ENCODE measurements around the gene PIGU. TPM values are rescaled to one million over a fixed set of nuclear protein-coding genes. Genes with fewer than 3 reads are reported as not detected.

Gene PIGU
- polyA plus RNA-seq, 4 donors: 34.4 to 45.3 (median 42.0) TPM

DNA sequence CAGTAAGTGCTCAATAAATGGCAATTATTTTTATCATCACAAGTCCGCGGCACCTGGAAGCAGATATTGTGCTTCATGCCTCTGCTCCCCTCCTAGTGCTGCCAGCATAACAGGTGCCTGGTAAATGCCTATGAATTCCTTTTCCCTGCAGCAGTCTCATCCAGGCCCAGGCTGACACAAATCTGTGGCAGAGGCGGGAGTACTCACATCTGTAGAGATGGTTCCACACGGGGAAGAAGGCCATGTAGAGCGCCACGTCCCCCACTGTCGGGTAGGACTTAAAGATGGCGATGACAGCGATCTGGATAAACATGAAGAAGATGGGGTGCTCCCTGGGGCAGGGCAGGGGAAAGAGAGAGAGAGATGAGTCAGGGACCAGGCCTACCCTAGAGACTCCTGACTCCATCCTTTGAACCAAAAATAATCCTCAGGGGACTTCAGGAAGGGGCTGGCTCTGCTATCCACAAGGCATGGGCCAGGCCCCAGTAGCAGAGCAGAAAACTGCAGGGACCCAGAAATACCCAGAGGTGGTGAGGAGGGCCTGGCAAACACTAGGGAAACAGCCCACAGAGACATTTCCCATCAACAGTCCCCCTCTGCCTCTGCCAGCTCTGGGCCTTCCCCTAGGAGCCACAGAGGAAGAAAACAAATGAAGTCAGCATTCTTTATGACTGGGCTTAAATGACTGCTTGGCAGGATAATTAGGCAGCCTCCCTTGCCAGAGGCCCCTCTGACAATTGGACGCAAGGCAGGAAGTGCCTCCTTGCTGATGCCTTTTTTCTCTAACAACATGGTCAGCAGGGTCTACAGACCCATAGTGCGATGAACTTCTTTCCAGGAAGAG is 95.3 kb downstream of the PIGU start:
- DNase-seq (ENCODE audit: low read depth in 4 of 4, low spot score in 3 of 4): no peak

DNA sequence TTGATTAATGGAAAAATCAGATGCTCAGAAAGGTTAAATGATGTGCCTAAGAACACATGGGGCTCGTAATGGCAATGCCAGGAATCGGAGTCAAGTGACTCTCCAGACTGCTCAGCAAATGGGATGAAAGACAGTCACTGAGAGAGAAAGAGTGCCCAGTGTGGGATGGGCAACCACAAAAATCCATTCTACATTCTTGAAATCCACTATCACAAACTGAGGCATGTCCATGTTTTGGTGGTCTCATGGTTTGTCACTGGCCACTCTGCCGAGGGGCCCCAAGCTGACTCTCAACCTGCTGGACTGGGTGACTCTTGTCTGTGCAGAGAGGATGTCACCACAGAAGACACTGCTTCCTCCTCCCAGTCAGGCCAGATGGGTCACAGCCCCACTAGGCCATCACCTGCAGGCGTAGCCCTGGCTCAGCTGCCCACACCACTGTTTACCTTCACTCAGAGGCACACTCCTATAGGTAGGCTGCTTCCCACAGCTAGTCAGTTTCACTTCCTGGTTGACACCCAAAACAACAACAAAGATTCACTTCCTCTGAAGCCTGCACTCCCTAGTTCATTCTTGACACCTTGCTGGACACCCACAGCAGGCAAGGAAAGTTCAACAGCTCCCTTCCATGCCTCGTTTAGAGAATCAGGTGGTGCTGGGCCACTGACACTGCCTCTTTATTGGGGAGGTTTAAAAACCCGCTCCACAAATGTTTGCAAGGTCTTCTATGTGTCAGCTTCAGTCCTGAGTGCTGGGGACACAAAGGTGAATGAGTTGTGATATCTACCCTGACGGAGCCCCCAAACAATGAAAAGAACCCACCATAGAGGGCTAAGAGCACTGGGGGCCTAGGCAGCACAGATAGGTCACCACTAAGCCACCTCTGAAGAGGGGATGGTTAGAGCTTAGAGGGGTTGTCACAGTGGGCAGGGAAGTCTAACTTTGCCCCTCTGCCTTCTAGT is 96.6 kb downstream of the PIGU start:
- no peak for DNase-seq (ENCODE audit: low read depth in 4 of 4, low spot score in 3 of 4)

DNA sequence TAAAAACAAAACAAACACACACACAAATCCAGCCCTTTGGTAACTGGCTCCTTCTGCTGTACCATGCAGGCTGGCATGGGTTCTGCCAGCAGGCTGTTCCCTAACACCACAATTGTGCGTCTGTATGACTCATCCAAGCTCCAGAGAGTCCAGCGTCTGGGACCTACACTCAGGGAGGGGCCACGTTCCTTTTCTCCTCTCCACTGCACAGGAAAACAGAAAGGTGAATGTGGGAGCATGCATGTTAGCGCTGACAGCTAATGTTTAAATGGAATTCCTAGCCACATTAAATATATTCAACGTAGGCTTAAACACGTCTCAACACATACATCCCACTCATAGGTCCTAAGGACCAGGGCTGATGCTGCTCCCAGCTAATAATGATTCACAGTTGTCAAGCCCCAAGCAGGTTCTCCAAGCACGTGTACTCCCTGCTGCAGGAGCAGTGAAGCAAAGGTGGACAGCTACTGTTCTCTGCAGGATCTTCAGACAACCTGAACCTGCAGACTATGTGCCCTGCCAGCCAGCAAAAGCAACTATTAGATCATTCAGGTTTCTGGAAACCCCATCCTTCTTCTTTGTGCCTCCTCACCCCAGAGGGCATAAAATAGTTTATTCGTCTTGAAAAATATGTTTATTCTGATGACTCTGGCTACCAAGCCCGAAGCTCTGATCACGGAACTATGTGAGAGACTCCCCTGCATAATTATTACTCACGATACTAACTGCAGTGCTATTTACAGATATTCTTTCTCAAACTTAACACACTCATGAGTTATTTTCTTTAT is 97.5 kb downstream of the PIGU start:
- peak in 1 of 4 donors; percentile 24 for DNase-seq (ENCODE audit: low read depth in 4 of 4, low spot score in 3 of 4)

DNA sequence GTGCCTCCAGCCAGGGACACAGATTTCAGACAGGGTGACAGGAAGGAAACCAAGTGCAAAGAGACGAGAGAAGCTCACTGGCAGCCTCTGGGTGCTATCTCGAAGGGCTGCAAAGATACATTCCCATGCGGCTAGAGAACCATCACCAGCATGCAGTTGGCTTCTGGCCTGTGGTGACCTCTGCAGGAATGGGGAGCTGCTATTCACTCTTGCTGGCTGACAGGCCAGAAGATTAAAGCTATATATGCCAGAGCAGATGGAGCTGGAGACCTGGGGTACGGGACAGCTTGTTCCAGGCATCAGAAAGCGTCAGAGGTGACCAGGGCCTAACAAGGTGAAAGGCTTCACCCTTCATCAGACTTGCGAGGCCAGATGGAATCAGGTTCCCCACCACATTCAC is 98.4 kb downstream of the PIGU start:
- DNase-seq (ENCODE audit: low read depth in 4 of 4, low spot score in 3 of 4): no peak

DNA sequence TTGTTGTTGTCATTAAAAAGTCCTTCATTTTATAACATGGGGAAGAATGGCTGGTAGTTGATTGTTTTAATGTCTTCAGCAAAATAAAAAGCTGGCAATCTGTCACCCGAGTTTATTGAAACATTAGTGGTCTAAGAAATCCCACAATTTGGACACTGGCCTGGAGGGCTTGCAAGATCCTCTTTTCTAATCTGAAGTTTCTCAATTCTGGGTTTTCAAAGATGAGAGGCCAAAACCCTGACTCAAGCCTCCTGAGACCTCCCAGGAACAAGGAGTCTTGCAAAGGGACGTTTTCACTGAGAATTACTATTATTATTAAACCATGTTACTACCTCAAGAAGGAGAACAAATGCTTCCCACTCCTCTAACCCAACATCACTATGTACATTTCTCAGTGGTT is 98.9 kb downstream of the PIGU start:
- DNase-seq (ENCODE audit: low read depth in 4 of 4, low spot score in 3 of 4): no peak

DNA sequence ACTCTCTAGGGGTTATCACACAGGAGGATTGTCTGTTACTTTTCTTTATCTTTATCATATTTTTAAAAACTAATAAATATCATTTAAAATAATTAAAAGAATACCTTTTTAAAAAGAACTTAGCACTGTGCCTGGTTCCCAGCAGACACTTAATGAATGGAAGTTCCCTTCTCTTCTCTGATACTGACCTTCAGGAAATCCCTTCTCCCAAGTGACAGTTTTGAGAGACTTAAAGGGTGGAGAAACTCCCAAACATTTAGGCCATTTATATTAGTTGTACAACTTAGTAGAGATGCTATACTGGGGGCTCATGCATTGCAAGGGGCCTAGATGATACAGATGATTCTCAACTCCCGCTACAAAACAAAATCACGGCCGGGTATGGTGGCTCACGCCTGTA is 99.8 kb downstream of the PIGU start:
- no peak for DNase-seq (ENCODE audit: low read depth in 4 of 4, low spot score in 3 of 4)

DNA sequence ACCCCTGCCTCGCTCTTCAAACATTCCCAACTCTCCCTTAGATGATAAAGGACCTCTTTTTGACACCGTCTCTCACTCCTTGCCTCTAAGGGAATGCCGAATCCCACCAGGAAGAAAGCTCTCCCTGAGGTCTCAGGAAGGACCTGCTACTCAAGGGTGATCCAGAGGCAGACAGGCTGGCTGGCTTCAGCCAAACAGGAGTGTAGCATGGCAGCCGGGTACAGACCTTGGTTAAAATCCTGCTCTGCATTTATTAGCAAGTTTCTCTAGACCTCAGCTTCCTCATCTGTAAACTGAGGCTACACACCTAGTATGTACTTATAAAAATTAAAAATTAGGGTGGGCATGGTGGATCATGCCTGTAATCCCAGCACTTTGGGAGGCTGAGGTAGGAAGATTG is 101.1 kb downstream of the PIGU start:
- DNase-seq (ENCODE audit: low read depth in 4 of 4, low spot score in 3 of 4): no peak

DNA sequence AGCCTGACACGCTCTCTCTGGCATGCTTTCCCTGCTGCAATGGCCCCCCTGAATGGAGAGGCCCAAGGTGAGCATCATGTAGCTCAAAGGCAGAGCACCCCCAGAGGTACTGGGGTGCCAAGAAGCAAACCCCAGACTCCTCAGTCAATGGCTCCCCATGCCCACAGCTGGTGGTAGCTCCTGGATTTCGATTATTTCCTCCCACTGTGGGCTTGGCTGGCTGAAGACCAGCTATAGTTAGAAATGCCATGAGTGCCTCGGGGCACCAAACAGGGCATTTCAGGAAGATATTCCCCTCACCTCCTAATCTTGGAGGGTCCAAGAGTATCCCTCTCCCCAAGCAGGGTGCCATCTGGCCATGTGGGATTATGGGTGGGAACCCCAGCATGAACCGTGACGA is 101.6 kb downstream of the PIGU start:
- DNase-seq (ENCODE audit: low read depth in 4 of 4, low spot score in 3 of 4): no peak

DNA sequence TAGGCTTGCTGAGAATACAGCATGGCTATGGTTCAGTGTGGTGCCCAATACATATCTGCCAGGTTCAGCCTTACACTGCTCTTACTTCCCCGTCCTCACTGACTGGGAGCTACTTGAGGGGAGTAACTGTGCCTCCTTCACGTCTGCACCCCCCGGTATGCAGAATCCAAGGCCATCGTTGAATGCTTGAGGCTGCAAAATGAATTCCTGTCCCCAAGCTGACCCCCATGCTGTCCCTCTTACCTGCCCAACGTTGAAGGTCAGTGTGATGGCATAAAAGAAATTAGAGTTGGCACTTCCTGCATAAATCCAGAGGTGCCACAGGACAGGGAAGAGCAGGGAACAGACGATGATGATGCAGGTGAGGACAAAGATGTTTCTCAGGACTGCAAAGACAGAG is 102.0 kb downstream of the PIGU start:
- no peak for DNase-seq (ENCODE audit: low read depth in 4 of 4, low spot score in 3 of 4)

DNA sequence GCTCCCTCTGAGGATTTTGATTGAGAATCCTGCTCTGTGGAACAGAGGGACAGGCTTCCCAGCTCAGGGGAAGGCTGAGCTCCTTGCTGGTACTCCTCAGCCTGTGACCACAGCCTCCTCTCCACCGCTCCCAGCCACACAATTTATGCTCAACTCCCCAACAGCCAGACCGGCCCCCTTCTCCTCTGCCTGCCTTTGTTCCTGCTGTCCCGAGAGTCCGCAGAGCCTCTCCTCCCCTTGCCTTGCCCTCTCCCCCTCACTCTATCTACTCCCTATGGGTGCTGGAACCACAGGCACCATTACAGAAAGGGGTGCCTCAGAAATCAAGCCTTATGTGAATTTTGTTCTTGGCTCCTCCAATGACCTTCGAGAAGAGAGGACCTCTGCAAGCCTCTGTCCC is 102.5 kb downstream of the PIGU start:
- DNase-seq (ENCODE audit: low read depth in 4 of 4, low spot score in 3 of 4): no peak

DNA sequence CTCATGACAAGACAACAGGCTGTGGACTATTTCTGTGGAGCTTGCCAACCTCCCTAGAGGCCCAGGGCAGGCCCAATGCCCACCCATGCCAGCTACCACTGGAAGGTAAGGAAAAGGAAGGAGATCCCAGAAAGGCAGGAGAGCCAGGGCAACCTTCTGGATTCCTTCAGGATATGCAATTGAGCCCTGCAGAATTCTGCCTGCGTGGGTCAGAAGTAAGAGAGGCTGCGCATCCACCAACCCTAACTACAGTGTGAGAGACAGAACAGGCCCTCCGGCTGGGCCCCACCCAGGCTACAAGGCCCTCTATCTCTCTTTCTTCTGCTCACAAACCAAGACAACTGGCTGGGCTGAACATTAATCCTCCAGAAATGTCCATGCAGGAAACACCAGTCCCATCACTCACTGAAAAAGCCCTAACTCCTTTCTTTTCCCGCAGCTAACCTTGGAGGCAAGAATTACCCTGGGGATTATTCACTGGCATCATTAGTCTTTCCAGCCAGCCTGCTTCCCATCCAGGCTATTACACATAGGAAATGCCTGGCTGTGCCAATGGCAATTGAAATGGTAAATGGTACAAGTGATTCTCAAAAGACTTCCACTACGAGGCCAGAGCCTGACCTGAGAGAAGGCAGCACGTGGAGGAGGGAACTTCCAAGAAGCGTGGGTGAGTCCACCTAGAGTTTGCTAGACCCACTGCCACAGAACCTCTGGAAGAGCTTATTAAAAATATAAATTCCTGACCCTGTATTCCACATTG is 103.2 kb downstream of the PIGU start:
- DNase-seq (ENCODE audit: low read depth in 4 of 4, low spot score in 3 of 4): no peak

DNA sequence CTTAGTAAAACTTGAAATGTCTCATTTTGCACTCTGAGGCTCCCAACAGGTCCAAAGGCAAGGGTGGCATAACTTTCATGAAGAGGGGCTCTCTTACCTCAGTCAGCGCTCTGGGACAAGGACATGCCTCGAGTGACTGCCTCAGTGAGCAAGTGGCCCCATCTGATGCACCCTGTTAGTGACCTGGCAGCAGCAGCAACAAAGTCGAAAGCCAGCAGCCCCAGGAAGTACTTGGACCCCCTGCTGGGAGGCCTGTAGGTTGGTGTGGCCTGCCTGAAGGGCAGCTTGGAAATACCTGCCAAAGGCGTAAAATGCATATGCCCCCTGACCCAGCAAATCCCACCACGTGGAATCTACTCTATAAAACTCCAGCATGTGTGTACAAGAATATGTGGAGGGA is 105.1 kb downstream of the PIGU start:
- DNase-seq (ENCODE audit: low read depth in 4 of 4, low spot score in 3 of 4): no peak

DNA sequence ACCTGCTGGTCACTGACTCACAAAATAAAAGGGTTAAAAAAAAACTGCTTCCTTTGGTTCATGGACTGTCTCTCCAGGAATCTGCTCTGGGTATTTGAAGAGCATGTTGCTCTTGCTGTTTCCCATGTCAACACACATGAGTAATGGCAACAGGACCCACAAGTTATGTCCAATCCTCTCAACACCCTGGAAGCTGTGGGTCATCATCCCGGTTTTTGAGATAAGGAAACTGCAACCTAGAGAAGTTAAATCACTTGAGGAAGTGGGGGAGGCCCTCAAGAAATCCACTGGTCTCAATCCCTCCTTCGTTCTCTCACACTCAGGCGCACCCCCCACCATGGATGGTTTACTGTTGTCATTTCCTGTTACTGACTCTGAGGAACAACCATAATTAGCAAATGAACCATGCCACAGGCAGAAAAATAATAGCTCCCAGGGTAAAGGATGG is 106.0 kb downstream of the PIGU start:
- DNase-seq (ENCODE audit: low read depth in 4 of 4, low spot score in 3 of 4): no peak

DNA sequence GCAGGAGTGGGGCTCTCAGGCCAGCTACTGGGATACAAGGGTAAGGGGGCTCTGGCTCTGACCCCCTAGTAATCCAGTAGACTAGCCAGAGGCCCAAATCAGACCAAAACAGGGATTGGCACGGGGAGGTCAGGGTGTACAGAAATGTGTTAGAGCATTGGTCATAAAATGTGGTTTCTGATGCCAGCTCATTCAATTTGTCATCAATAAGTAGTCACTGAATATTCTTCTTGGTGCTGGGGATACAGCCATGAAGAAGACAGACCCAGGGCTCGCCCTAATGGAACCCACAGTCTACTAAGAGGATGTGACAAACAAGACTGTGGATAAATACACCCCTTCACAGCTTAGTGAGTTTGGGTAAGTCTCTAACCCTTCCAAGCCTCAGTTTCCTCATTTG is 107.3 kb downstream of the PIGU start:
- no peak for DNase-seq (ENCODE audit: low read depth in 4 of 4, low spot score in 3 of 4)

DNA sequence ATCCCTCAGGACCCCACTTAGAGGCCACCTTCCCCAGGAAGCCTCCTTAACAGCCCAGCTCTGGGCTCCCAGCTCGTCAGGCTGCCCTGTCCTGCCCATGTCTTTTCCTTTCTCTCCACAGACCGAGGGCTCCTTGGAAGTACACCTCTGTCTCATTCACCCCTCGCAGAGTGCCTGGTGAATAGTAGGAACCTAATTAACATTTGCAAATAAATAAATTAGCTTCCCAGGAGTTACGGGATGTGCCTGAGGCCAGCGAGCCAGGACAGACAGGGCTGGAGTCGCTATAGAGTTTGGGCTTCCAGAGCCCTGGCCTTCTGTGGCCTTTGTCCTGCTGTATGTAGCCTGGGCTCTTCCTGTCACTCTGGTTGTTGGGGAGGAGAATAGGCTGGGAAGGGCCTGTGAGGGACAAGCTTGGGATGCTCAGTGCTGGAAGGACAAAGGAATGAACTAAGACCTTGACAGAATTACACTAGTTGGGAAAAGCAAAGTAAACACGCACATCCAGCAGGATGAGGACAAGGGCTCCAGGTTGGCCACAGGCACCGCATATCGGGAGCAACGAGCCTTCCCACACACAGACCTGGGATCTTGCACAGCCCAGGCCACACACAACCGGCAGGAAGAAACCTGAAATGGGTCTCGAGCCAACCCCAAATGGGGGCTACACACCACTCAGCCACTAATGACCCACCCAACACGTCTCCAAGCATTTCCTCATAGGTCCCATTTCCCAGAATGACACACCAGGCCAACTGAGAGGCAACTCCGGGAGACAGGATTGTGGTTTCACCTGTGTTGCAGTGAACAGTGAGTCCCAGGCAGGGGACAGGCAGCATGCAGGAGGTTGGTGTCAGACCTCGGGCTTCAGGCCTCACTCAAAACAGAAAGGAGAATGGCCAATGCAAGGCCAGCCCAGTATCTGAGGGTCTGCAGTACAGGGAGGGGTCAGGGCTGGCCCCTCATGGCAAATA is 108.7 kb downstream of the PIGU start:
- no peak for DNase-seq (ENCODE audit: low read depth in 4 of 4, low spot score in 3 of 4)

DNA sequence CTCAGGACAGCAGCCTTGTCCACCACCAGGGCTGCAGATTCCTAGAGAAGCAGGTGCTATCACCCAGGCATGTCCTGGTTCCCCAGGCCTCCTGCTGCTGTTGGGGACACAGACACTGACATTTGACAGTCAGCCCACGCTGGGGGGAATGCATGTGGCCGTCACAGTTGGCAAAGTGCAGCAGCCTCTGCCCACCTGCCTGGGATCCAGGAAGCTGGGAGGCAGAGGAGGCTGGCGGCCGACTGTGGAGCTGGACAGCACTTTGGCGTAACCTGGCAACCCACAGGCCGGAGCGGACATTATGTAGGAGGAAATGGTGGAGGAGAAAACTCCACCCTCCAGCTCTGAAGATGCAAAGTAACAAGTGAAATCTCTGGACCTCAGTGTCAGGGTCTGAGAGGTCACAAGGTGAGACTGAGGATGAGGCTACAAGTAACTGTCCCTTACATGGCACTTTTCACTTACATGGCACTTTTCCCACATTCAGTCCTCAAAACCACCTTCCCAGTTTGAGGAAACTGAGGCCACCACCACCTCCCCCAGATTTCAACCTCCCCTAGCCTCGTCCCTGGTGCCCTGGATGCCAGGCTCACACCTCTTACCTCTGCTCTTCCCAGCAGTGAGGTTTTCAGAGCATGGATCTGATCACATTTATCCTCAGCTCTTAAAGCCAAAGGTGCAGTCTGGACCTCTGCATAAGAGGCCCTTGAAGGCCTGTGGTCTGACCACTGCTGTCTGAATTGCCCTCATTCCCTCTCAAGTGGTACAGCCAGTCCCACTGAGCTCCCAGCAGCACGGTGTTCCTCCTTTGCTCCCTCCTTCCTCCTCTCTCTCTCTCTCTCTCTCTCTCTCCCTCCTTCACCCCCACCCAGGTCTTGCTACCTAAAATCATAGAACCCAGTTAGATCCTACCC is 109.7 kb downstream of the PIGU start:
- DNase-seq (ENCODE audit: low read depth in 4 of 4, low spot score in 3 of 4): no peak

DNA sequence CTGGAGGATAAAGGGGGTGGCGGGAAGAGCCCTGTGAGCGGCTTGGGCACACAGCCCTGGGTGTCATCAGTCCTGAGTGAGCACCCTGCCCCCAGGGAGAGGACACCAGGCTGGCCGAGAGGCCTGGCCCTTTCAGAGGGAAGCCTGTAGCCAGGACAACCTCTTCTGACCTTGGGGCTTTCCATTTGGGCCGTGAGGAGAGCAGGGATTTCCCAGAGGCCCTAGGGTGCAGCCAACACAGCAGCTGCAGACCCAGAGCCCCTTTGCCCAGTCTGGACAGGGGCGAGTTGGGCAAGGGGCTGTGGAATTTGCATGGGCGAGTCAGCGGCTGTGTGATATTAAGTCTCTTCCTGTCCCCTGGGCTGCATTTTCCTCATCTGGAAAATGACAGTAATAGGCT is 112.1 kb downstream of the PIGU start:
- no peak for DNase-seq (ENCODE audit: low read depth in 4 of 4, low spot score in 3 of 4)

DNA sequence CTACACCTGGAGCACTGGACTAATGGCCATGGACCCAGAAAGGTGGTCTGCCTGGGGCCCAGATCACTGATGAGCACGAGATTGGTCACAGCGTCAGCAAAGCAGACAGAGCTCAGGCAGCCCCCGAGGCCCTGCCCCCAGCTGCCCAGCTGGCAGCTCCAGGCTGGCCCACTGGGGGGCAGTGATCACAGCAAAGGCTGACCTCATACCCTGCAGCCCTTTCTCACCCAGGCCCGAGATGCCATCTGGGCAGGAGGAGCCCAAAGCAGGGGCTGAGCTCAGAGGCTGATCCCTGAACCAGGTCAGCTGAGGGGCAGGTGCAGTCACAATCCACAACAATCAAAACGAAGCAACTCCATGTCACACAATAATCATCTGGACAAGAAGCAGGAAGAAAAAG is 114.3 kb downstream of the PIGU start:
- no peak for DNase-seq (ENCODE audit: low read depth in 4 of 4, low spot score in 3 of 4)

Measured in left renal pelvis (tissue), 4 donors.